NCI-H146 (cell line): ENCODE measurements around the gene ST3GAL6.

Source experiments
- DNase-seq: peaks from one replicate; lab custom pipeline; 2025; lab: John Stamatoyannopoulos, UW

ST3GAL6 gene

GRCh38 chr3:98740324-98740723, 22.8 kb upstream of the ST3GAL6 start:
- no peak for DNase-seq

GRCh38 chr3:98741121-98741716, 21.9 kb upstream of the ST3GAL6 start:
- no peak for DNase-seq

- DNase-seq: no peak
Observed at GRCh38 chr3:98743071-98743470, 20.1 kb upstream of the ST3GAL6 start.

DNA sequence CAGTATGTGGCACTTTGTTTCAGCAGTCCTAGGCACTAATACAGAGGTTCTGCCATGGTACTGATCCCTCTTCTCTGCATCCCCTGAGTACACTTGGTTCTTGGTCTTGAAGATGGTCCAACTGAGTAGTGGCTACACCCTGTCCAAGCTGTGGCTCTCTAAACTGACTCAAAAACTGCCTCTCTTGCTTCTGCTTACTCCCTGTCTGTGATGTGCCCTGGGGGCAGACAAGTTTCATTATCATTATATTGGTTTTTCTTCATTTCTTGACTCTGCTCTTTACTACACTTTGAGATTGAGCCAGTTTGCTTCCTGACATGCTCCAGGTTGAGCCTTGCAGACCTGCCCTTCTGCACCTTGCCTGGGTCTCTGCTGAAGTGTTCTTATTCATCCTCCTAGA, 18.9 kb upstream of the ST3GAL6 start:
- no peak for DNase-seq

DNA sequence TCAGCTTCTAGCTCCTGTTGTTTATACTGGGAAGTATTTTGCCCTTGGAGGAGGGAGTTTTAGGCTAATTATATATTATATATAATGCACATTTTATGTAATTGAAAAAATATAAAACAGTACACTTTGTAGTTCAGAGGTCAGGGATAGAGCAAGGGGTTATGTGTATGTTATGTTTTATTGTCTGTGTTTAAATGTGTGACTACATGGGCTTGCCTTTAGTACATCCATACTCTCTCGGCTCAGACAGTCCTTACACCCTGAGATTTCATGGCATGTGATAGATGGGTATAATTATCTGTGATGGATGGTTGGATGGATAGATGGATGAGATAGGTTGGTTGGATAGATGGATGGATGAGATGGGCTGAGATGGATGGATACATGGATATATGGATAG, 17.4 kb upstream of the ST3GAL6 start:
- no peak for DNase-seq

DNA sequence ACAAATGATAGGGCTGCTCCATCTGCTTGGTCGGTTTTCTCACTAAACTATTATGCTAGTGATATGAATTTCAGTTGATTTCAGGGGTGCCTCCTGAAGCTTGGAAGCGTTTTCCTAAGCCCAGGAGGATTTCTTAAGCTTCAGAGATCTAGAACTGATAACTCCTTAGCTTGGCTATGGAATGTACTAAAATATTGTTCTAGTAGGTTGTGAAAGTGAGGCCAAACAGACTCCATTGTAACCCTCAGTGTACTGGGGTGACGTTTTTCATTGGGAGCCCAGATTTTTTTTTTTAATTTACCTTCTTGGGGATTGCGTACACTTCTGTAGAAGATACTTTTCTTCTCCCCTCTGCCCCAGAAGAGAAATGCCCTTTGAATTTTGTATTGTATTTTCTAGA, 17.0 kb upstream of the ST3GAL6 start:
- DNase-seq: no peak

DNA sequence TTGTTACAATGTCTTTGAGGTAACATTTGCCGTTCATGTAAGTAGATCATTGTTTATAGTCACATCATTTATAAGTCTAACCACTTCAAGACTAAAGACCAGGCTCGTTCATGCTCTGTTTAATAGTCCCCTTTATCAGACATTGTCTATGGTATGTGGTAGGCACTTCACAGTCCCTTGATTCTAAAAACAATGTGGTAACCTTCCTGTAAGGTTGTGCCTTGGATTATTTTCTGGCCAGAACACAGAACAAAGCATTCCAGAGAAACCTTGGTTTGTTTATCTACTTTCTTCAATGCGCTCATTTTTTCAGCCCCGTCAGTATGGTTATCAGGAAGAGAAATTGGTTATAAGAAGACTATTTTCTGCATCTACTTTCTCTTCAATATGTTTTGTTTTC, 16.3 kb upstream of the ST3GAL6 start:
- no peak for DNase-seq

DNA sequence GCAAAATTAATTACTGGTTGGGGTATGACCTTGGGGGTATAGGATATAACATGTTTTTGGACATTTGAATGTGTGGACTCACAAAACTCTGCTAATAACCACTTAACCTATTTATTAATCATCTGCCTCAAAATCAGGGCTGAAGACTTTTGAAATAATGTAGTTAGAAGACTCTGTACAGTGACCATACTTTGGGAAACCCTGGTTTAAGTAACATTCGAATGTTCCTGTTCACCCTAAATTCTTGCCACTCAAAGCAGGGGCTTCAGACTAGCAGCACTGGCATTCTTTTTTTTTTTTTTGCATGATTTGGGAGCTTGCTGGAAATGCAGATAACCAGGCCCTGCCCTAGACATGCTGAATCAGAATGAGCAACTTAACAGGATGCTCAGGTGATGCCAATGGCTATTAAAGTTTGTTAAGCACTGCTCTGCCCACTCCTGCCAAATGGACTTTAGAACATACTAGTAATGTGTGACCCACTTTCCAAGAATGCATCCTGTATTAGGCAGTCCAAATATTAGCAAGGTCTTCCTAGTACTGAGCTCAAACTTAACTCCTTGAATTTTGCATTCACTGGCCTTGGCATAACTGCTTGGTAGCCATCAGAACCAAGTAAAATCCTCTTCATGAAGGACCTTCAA, 12.7 kb upstream of the ST3GAL6 start:
- DNase-seq: no peak

- DNase-seq: no peak
Observed at GRCh38 chr3:98754483-98754882, 8.7 kb upstream of the ST3GAL6 start.

DNA sequence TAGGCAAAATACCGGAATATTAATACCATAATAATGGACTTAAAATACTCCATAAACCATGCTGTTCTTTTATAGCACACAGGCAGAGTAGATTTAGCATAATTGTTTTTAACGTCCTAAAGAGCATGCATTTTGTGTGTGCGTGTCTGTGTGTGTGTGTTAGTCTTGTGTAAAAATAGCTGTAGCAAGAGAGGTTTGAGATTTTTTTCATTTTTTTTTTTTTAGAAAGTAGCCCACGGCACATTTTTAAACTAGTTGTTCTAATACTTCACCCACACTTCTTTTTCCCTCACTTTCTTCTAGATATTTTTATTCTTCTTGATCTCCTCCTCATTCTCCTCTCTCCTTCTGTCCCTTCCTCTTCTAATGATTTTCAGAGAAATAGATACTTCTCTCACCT, 7.5 kb upstream of the ST3GAL6 start:
- DNase-seq: no peak

DNA sequence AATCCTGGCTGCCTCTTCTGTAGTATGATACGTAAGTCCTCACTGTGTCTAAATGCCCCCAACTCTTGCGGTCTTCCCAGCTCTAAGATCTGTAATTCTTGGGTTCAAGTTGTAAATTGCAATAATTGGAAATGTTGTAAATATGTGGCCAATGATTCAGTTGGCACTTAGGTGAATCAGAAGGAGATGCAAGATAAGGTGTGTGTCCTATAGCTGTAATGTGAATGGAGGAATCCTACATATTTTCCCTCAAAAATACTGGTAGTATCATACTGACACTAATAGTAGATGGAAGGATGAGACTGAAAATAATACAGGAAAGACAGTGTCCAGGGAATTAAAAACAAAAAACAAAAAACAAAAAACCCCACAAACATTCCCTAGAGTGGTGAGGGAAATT, 3.5 kb upstream of the ST3GAL6 start:
- DNase-seq: no peak

DNA sequence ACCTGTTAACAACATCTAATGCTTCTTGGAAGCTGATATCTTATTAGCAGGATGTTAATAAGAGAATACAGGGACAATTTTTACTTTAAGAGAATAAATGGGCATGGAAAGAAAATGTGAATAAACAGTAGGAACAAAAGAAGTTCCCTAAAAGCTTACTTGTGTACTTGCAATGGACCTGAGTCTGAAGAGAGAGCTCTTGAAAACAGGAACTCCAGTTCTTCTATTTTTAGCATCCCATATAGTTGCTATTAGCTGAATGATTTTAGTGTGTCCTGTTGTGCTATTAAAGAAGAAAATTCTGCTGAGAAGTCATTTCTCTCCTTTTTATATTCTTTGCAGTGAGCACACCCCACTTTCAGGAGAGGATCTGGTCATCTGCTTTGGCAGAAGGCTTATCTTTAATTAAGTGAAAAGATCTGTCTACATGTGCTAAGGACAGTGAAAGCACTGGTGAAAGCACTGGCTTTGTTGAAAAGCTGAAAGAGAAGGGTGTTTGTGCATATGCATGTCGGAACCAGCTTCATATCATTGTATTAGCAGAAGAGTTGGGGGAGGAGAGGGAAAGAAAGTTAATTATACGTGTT, 1.4 kb upstream of the ST3GAL6 start:
- DNase-seq: no peak

- no peak for DNase-seq
Observed at GRCh38 chr3:98763819-98764418, 779 bp downstream of the ST3GAL6 start.

DNA sequence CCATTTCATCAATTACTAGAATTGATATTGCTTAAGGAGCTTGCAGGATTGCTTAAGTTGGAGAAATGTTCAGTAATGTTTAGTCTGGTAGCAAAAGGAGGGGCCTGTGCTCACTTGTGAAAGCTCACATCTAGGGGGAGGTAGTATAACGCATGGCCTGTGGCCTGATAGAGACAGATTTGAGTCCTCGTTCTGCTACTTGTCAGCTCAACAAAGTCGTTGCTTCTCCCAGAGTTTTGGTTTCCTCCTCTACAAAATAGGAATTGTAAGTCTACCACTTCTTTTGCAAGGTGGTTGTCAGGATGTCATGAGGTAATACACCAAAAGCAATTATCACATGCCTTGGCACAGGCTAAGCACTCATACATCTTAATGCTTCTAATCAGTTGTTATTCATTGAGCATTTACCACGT, 1.3 kb downstream of the ST3GAL6 start:
- no peak for DNase-seq

DNA sequence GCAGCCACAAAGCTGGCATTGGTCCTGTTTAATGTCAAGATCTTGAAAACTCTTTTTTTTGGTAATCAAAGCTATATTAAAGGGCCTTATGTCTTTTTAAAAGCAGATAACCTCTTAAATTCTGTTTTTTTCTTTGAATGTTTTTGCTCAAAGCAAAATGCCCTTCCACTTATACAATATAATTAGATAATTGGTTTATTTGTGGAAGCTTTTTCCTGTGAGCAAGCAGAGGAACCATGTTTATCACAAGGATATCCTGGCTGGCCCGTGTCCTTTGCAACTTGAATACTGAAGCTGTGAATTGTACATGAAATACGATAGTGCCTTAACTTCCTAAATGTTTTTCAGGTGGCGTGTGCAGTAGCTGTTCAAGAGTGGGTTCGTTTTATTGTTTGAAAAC, 2.6 kb downstream of the ST3GAL6 start:
- no peak for DNase-seq

DNA sequence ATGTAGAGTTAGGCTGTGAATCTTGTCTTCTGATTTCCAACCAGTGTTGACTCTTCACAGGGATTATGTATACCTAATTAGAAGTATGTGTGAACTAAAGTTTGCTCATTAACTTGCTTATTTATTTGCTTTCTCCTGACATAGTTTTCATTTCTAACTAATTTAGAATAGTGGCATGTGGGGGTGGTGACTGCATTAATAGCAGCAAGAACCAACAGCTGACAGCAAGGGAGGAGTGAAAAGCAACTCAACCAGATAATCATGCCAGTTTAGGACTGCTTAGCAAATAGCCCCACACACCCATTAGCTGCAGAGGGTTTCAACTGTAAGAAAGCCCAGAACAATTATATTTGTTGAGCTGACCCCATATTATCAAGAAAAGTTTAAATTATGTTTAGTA, 3.8 kb downstream of the ST3GAL6 start:
- no peak for DNase-seq

- no peak for DNase-seq
Observed at GRCh38 chr3:98768961-98769360, 5.8 kb downstream of the ST3GAL6 start.

DNA sequence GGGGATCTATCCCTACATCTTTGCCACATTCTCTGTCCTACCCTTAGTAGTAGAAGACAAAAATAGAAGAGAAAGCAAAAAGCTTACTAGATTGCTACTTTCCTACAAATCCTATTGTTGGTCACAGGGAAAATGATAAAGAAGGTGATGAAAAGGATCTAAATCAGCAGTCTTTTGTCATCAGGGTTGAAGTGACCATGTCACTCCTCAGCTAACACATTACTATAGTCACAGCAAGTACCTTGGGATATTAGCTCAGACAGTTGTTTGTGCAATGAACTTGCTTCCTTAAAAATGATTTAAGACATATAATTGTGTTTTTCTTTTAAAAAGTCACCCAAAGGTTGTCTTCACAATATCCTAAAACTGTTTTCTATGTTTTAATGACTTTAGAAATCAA, 6.3 kb downstream of the ST3GAL6 start:
- no peak for DNase-seq

- no peak for DNase-seq
Observed at GRCh38 chr3:98770261-98771039, 7.3 kb downstream of the ST3GAL6 start.

- DNase-seq: no peak
Observed at GRCh38 chr3:98772022-98772421, 8.9 kb downstream of the ST3GAL6 start.

DNA sequence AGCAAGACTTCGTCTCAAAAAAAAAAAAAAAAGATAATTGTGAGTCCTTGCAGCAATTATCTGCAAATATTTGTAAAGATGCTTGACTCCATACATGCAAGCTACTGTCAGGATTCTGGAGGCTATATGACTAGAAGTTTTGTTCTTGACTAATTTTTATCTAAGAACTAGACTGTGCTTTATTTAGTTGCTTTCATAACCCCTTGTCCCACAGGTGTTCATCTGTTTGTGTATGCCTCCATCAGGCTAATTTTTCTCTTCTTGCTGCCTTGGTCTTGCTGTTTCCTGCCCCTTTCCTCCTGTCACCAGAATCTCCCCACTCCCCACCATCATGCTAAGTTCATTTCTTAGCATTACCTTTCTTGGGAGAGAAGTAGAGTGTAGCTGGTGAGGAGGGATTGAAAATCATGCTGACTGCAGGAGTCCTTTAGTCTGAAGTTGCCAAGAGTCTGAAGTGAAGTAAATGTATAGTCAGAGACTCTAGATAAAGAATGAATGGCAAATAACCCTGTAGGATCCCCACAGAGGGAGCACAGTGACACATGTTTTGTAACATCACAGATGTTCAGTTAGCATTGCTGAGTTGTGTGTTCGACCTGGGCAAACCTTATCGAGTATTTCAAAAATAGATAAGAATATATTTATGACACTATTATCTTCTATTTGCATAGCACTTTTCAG, 12.5 kb downstream of the ST3GAL6 start:
- DNase-seq: no peak

- DNase-seq: no peak
Observed at GRCh38 chr3:98776140-98776493, 13.0 kb downstream of the ST3GAL6 start.
